ENCODE results near the gene PYGM. TPM values are rescaled to one million over a fixed set of nuclear protein-coding genes. Genes with fewer than 3 reads are reported as not detected.

Gene PYGM
- total RNA-seq, 1 donor from 2014 or later = 4.8 TPM

DNA sequence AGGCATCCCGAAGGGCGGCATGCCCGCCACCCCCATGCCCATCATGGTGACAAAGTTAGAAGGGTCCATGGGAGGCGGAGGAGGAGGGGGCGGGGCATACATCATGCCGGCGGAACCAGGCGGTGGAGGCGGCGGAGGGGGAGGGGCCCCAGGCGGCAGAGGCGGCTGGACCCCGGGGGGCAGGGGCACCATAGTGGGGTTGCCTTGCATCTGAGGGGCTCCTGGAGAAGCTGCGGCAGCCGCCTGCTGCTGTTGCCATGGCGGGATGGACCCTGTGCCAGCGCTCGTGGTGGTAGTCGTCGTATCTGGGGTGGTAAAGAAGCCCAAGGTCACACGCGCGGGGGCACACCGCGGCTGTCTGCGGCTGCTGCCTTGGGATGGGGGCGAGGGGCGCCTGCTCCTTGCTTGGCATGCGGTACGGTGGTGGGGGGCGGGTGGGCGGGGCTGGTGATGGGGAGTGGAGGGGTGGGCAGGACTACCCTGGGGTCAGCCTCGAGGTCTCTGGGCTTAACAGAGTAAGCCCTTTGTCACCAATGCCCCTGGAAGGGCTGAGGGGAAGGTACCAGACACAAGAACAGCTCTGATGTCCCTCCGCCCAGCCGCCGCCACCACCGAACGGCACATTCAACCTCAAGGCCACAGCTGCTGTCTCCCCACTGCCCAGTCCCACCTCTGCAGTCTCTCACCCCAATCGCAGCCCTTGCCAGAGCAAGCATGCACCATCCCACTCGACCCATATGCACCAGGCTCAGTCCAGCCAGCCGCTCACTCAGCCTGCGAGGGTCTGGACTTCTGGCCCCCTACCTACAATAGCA, 6.3 kb upstream of the PYGM start:
- POLR2A ChIA-PET = interaction anchor here (1.0 to 7.7 kb wide), 4 partner anchors 11 to 21 kb away, joined by 4 to 158 read pairs (median 6); partner anchors contain the start of genes RASGRP2 and SF1
- Mint-ChIP-seq H3K9me3 (no peaks in the 10 kb centered on the region), H3K27me3 (no peaks in the 10 kb centered on the region), H3K4me3 (no peak overlapping the region), H3K27ac (no peak overlapping the region), H3K36me3 (ENCODE audit: low read depth) (peaks cover 86% of the 10 kb centered on the region), H3K4me1 (peaks cover 91% of the 10 kb centered on the region)
- intact Hi-C loops (cut with micrococcal nuclease) = no loop called here
- CTCF ChIA-PET = interaction anchor here (4.5 kb wide), 1 partner anchor 22 kb away, joined by 24 read pairs; the partner anchor contains the start of gene RASGRP2
- TF ChIP-seq, protein P1, sequence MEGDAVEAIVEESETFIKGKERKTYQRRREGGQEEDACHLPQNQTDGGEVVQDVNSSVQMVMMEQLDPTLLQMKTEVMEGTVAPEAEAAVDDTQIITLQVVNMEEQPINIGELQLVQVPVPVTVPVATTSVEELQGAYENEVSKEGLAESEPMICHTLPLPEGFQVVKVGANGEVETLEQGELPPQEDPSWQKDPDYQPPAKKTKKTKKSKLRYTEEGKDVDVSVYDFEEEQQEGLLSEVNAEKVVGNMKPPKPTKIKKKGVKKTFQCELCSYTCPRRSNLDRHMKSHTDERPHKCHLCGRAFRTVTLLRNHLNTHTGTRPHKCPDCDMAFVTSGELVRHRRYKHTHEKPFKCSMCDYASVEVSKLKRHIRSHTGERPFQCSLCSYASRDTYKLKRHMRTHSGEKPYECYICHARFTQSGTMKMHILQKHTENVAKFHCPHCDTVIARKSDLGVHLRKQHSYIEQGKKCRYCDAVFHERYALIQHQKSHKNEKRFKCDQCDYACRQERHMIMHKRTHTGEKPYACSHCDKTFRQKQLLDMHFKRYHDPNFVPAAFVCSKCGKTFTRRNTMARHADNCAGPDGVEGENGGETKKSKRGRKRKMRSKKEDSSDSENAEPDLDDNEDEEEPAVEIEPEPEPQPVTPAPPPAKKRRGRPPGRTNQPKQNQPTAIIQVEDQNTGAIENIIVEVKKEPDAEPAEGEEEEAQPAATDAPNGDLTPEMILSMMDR (IDR thresholded peaks at IDR 0.05) = no peak
- no peak for ATAC-seq (ENCODE audit: low read depth)
- no peak for DNase-seq

DNA sequence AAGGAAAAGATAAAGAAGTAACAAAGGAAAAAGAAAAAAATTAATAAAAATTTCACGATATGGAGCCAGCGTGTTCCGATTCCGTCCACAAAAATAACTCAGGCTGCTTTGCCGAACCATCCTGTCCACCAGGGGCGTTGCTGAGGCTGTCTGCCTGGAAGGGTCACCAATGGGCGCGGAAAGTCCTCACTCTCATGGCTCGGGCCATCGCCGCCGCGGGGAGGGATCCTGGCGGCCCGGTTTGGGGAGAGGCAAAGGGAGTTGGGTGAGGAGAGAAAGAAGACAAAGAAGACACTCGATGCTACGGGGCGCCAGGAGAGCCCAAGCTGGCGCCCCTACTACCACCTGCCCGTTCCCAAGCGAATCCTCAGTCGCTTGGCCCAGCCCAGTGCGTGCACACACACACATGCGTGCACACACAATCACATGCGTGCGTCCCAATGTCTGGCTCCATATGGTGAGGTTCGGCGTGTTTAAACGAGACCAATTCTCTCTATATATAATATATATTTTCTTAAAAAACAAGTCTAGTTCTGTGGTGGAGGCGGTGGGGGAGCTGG, 5.6 kb upstream of the PYGM start:
- Mint-ChIP-seq H3K36me3 (ENCODE audit: low read depth) (peaks cover 83% of the 10 kb centered on the region), H3K27ac (peak overlapping the region; percentile 85), H3K27me3 (no peaks in the 10 kb centered on the region), H3K4me3 (peak overlapping the region; percentile 52), H3K9me3 (no peaks in the 10 kb centered on the region), H3K4me1 (peaks cover 91% of the 10 kb centered on the region)
- DNase-seq (no peak), ATAC-seq (ENCODE audit: low read depth) (no peak)
- CTCF ChIA-PET = interaction anchor here (0.8 to 2.2 kb wide), 4 partner anchors 9 to 62 kb away, joined by 3 to 11 read pairs (median 6); partner anchors contain the start of gene RASGRP2
- TF ChIP-seq, protein P1 (IDR thresholded peaks at IDR 0.05) = no peak
- POLR2A ChIA-PET = interaction anchor here (1.0 to 7.7 kb wide), 3 partner anchors 12 to 21 kb away, joined by 4 to 158 read pairs (median 74); partner anchors contain the start of genes RASGRP2 and SF1
- intact Hi-C loops (cut with micrococcal nuclease) = no loop called here

DNA sequence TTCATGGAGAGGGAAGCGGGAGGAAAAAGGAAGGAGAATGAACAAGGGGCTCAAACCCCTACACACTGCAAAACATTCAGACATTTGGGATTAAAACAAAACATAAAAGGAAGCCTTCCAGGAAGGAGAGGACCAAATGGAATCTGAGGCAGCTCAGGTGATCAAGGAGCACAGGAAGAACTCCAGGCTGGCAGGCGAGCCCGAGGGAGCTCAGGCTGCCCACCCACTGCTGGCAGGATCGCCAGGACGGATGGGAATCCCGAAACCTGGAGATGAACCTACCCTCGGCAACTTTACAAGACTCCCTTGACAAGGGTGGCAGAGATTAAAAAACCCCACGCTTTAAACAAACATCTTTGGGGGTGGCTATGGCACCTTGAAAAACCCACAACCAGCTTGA, 5.0 kb upstream of the PYGM start:
- POLR2A ChIA-PET = interaction anchor here (1.0 to 7.7 kb wide), 4 partner anchors 7 to 20 kb away, joined by 4 to 158 read pairs (median 56); partner anchors contain the start of genes RASGRP2 and SF1

DNA sequence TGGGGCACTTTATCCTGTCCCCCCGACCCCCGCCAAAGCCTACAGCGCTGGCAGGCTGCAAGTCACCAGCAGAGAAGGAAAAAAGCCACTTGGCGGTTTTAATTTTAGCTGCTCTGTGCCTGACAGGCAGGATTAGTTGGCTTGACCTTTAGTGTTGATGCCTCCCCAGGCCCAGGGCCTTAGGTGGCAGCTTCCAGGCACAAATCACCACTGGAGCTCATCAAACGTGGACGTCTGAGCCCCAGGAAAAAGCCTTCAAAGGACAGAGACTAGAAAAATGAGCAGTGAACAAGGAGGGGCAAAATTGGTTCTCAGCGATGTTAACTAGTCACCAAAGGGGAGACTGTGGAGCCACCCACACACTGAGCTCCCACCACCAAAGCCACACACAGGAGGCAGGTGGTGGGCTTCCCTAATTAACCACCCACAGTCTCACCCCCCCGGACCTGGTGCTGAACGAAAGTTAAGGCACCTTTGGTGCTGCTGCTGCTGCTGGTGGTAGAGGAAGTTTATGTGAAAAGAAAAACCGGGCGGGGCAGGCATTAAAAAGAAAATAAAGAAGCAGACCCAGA, 4.4 kb upstream of the PYGM start:
- no peak for DNase-seq
- H3K27ac Mint-ChIP-seq = peak overlapping the region; percentile 85
- no peaks in the 10 kb centered on the region for H3K27me3 Mint-ChIP-seq
- ATAC-seq (ENCODE audit: low read depth) = peak; percentile 41
- TF ChIP-seq, protein P1 (IDR thresholded peaks at IDR 0.05) = no peak
- no peaks in the 10 kb centered on the region for H3K9me3 Mint-ChIP-seq
- H3K4me1 Mint-ChIP-seq = peaks cover 94% of the 10 kb centered on the region
- peak overlapping the region; percentile 52 for H3K4me3 Mint-ChIP-seq
- intact Hi-C loops (cut with micrococcal nuclease) = loop anchor here (1.0 kb wide), 2 partner anchors 8 to 19 kb away; no protein-coding TSS in a partner anchor
- POLR2A ChIA-PET = interaction anchor here (1.2 to 7.7 kb wide), 5 partner anchors 8 to 38 kb away, joined by 4 to 158 read pairs (median 38); partner anchors contain the start of genes RASGRP2 and SF1
- CTCF ChIA-PET = interaction anchor here (1.0 to 2.3 kb wide), 6 partner anchors 13 to 60 kb away, joined by 3 to 11 read pairs (median 8); partner anchors contain the start of gene RASGRP2
- peaks cover 73% of the 10 kb centered on the region for H3K36me3 Mint-ChIP-seq (ENCODE audit: low read depth)

More for the DNA sequence above, 5.0 kb upstream of the PYGM start:
- intact Hi-C loops (cut with micrococcal nuclease) = loop anchor here (1.0 kb wide), 2 partner anchors 8 to 19 kb away; no protein-coding TSS in a partner anchor
- peak overlapping the region; percentile 85 for H3K27ac Mint-ChIP-seq
- CTCF ChIA-PET = interaction anchor here (0.8 to 2.2 kb wide), 4 partner anchors 10 to 61 kb away, joined by 3 to 11 read pairs (median 6); partner anchors contain the start of gene RASGRP2
- H3K36me3 Mint-ChIP-seq (ENCODE audit: low read depth) = peaks cover 79% of the 10 kb centered on the region
- TF ChIP-seq, protein P1 (IDR thresholded peaks at IDR 0.05) = no peak
- no peaks in the 10 kb centered on the region for H3K9me3 Mint-ChIP-seq
- H3K27me3 Mint-ChIP-seq = no peaks in the 10 kb centered on the region
- no peak for ATAC-seq (ENCODE audit: low read depth)
- DNase-seq = no peak
- peak overlapping the region; percentile 52 for H3K4me3 Mint-ChIP-seq
- peaks cover 94% of the 10 kb centered on the region for H3K4me1 Mint-ChIP-seq

Measured in activated B cell treated with CpG ODN at 0.5 μM for 24 hours (primary cell).